HepG2 (cell line): ENCODE results near the gene TMEM131. TPM values are rescaled to one million over a fixed set of nuclear protein-coding genes. Genes with fewer than 3 reads are reported as not detected.

Experiments used
- ATAC-seq: fragments of 200-7000 bp; cut with Tn5 transposase; 3 replicates; pipeline ENCODE4 v1.9.1; 2020; ENCODE audit warnings: mild to moderate bottlenecking, moderate library complexity
- BruUV-seq: library from RNA; stranded (reverse); fragments of 400-500 nt; replicated peaks from 2 replicates; lab custom pipeline; 2021; lab: Mats Ljungman, UMichigan
- CTCF ChIA-PET: fragments of 300-600 bp; formaldehyde crosslinking; extraction: SDS; loops from one replicate; lab custom pipeline; 2021; ENCODE audit warnings: low total read pairs, inconsistent platforms, low intra/inter-chr PET ratio; lab: Yijun Ruan, JAX
- POLR2A ChIA-PET: fragments of 350-600 bp; sonication (Branson Sonifier 250); formaldehyde crosslinking; loops from one replicate; lab custom pipeline; 2020; ENCODE audit warnings: antibody characterized with exemption, inconsistent platforms; lab: Yijun Ruan, JAX
- DNase-seq: peaks from one replicate; pipeline ENCODE4 v3.0.0-alpha.2; 2015; ENCODE audit warnings: low spot score
- FAIRE-seq: peaks from 3 replicates; lab custom pipeline; 2011; peaks lifted over from hg19 to GRCh38; lab: Jason Lieb, UNC
- H2AFZ ChIP-seq: one replicate; pipeline ENCODE4 v1.6.1; 2011; ENCODE audit warnings: low read length, inconsistent platforms
- H3K27ac ChIP-seq: fragments of 300-600 bp; 3 replicates; pipeline ENCODE4 v1.8.0; 2011; ENCODE audit warnings: mixed run types, mild to moderate bottlenecking, mixed read lengths, low read length, inconsistent platforms; ENCODE audit not compliant: insufficient read depth; ENCODE audit errors: extremely low read length
- H3K27me3 ChIP-seq, 2 experiments: fragments of 200-600 bp in 1 of 2; 2 replicates in 1 of 2; 3 replicates in 1 of 2; pipeline versions ENCODE4 v1.6.0 to v1.8.0; 2011; ENCODE audit warnings: low read length in 2 of 2, mild to moderate bottlenecking in 2 of 2, moderate library complexity in 2 of 2, inconsistent platforms in 1 of 2; ENCODE audit not compliant: insufficient read depth in 2 of 2, control insufficient read depth in 1 of 2
- H3K36me3 ChIP-seq, 2 experiments: fragments of 200-600 bp in 1 of 2; replicated peaks in 1 of 2; 2 replicates in 1 of 2; 3 replicates in 1 of 2; pipeline versions ENCODE4 v1.5.1 to v1.8.0; 2011; ENCODE audit warnings: low read length in 2 of 2, inconsistent platforms in 1 of 2; ENCODE audit not compliant: insufficient read depth in 2 of 2, control insufficient read depth in 1 of 2
- H3K4me1 ChIP-seq: 2 replicates; pipeline ENCODE4 v1.5.1; 2012; ENCODE audit warnings: low read length, inconsistent platforms; ENCODE audit not compliant: insufficient read depth
- H3K4me2 ChIP-seq: 2 replicates; pipeline ENCODE4 v1.6.0; 2011; ENCODE audit warnings: low read depth, low read length, inconsistent platforms
- H3K4me3 ChIP-seq, 3 experiments: fragments of 200-600 bp in 1 of 3; sonication (generic), shearing (Covaris generic) in 1 of 3; replicated peaks in 1 of 3; 2 replicates each; pipeline ENCODE4 v1.5.1; 2011 to 2016; ENCODE audit warnings: low read length in 3 of 3, inconsistent platforms in 2 of 3, low read depth in 2 of 3, mild to moderate bottlenecking in 2 of 3, control low read depth in 1 of 3, mixed read lengths in 1 of 3; ENCODE audit not compliant: insufficient read depth in 1 of 3
- H3K79me2 ChIP-seq: one replicate; pipeline ENCODE4 v1.6.1; 2011; ENCODE audit warnings: low read length, inconsistent platforms; ENCODE audit not compliant: insufficient read depth
- H3K9ac ChIP-seq: 2 replicates; pipeline ENCODE4 v1.6.0; 2011; ENCODE audit warnings: mild to moderate bottlenecking, low read depth, low read length, inconsistent platforms; ENCODE audit not compliant: insufficient read depth
- H3K9me3 ChIP-seq: 2 replicates; pipeline ENCODE4 v1.5.1; 2012; ENCODE audit warnings: mild to moderate bottlenecking, low read length
- H4K20me1 ChIP-seq: 2 replicates; pipeline ENCODE4 v1.6.0; 2011; ENCODE audit warnings: inconsistent platforms, mild to moderate bottlenecking, low read length, moderate library complexity; ENCODE audit not compliant: insufficient read depth
- ATF7 ChIP-seq, 2 experiments: fragments of 450-650 bp in 1 of 2; sonication (generic) in 1 of 2; formaldehyde crosslinking in 1 of 2; IDR thresholded peaks; 2 replicates each; pipeline versions ENCODE4 v1.4.0 to v1.6.1; 2016 to 2020; ENCODE audit warnings: antibody characterized with exemption in 1 of 2, mild to moderate bottlenecking in 1 of 2, missing genetic modification reagents in 1 of 2
- WGBS: methylation state at CpG from one replicate; pipeline ENCODE4 v1.1.6; 2017; ENCODE audit warnings: low lambda C conversion rate; 5-methylcytosine and 5-hydroxymethylcytosine counted together
- in situ Hi-C: cut with HindIII; loops from 2 replicates; pipeline ENCODE4 v1.10.0; 2017; ENCODE audit warnings: low pct_unique_long_range_greater_than_20kb; ENCODE audit not compliant: extremely low pct_ligation_motif_present
- intact Hi-C: fragments of 100-400 bp; cut with micrococcal nuclease; formaldehyde crosslinking; loops from one replicate; pipeline ENCODE4 v1.10.0; 2022; ENCODE audit not compliant: unreplicated experiment
- polyA plus RNA-seq, 8 experiments: library from polyadenylated mRNA; depleted of rRNA in 3 of 8; stranded (reverse) in 7 of 8; unstranded in 1 of 8; fragments of >200 nt; fragmentation: Illumina TruSeq in 4 of 8; extraction: Trizol in 4 of 8; gene quantifications; 2 replicates each; pipeline versions ENCODE4 v1.2.1 to v1.2.3, GENCODE V29; 2011 to 2016; ENCODE audit warnings: low read depth in 4 of 8, missing spikeins in 1 of 8, mixed read lengths in 1 of 8; ENCODE audit not compliant: insufficient read depth in 1 of 8
- total RNA-seq, 5 experiments: library from RNA; depleted of rRNA; stranded (reverse); fragments of >200 nt; fragmentation: Illumina TruSeq; extraction: Trizol; gene quantifications; 2 replicates each; pipeline ENCODE4 v1.2.3, GENCODE V29; 2016; ENCODE audit warnings: low read depth in 1 of 5
- TF ChIP-seq, protein P1 (sequence below): sonication (generic); formaldehyde crosslinking; IDR thresholded peaks from 2 replicates; pipeline ENCODE4 v1.5.1; 2020; ENCODE audit warnings: mild to moderate bottlenecking, missing genetic modification reagents, borderline replicate concordance
- TF ChIP-seq, protein P2 (sequence below), 2 experiments: sonication (generic) in 1 of 2; formaldehyde crosslinking in 1 of 2; IDR thresholded peaks; 2 replicates each; pipeline versions ENCODE4 v1.6.1 to v1.9.0; 2014 to 2022; ENCODE audit warnings: antibody characterized with exemption in 1 of 2, borderline replicate concordance in 1 of 2, inconsistent platforms in 1 of 2, low read depth in 1 of 2, missing genetic modification reagents in 1 of 2

The TMEM131 gene
- total and polyA plus RNA-seq, 2 of the 13 experiments (the other 11 are each of a cell fraction or from before 2014, with no cell fraction given): 17.9 to 19.5 TPM

DNA sequence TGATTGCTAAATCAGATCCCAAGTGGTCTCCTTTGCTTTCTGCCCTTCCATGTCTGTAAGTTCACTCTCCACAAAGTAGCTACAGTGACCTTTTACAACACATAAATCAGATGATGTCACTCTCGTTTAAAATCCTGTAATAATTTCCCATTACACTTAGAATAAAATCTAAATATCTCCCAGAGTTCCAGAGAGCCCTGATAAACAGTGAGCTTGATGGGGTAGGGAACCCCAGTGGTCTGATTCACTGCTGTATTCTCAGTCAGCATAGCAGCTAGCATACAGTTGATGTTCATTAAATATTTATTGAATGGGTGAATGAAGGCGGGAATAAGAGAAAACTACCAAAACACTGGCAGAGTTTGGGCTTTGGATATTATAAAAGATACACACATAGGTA lies 164.6 kb downstream of the TMEM131 start:
- Histone ChIP-seq H3K4me2 (no peak overlapping the region), H3K4me1 (peaks cover 6% of the 10 kb centered on the region; the same call in 1 of the 2 replicates), H4K20me1 (no peaks in the 10 kb centered on the region), H3K9me3 (no peaks in the 10 kb centered on the region), H2AFZ (no peak overlapping the region), H3K79me2 (no peaks in the 10 kb centered on the region), H3K27me3 (no peaks in the 10 kb centered on the region), H3K4me3 (no peak overlapping the region), H3K9ac (no peak overlapping the region), H3K27ac (no peak overlapping the region)
- DNase-seq (no peak), FAIRE-seq (no peak), ATAC-seq (no peak)
- no TSS peak for BruUV-seq
- WGBS: 99% methylated on average over 2 of the region's 2 CpGs
- intact Hi-C loops: no loop called here
- in situ Hi-C loops: no loop called here
- ChIA-PET CTCF (no interaction called here), POLR2A (no interaction called here)
- TF ChIP-seq, protein P1, sequence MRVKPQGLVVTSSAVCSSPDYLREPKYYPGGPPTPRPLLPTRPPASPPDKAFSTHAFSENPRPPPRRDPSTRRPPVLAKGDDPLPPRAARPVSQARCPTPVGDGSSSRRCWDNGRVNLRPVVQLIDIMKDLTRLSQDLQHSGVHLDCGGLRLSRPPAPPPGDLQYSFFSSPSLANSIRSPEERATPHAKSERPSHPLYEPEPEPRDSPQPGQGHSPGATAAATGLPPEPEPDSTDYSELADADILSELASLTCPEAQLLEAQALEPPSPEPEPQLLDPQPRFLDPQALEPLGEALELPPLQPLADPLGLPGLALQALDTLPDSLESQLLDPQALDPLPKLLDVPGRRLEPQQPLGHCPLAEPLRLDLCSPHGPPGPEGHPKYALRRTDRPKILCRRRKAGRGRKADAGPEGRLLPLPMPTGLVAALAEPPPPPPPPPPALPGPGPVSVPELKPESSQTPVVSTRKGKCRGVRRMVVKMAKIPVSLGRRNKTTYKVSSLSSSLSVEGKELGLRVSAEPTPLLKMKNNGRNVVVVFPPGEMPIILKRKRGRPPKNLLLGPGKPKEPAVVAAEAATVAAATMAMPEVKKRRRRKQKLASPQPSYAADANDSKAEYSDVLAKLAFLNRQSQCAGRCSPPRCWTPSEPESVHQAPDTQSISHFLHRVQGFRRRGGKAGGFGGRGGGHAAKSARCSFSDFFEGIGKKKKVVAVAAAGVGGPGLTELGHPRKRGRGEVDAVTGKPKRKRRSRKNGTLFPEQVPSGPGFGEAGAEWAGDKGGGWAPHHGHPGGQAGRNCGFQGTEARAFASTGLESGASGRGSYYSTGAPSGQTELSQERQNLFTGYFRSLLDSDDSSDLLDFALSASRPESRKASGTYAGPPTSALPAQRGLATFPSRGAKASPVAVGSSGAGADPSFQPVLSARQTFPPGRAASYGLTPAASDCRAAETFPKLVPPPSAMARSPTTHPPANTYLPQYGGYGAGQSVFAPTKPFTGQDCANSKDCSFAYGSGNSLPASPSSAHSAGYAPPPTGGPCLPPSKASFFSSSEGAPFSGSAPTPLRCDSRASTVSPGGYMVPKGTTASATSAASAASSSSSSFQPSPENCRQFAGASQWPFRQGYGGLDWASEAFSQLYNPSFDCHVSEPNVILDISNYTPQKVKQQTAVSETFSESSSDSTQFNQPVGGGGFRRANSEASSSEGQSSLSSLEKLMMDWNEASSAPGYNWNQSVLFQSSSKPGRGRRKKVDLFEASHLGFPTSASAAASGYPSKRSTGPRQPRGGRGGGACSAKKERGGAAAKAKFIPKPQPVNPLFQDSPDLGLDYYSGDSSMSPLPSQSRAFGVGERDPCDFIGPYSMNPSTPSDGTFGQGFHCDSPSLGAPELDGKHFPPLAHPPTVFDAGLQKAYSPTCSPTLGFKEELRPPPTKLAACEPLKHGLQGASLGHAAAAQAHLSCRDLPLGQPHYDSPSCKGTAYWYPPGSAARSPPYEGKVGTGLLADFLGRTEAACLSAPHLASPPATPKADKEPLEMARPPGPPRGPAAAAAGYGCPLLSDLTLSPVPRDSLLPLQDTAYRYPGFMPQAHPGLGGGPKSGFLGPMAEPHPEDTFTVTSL (CRISPR knock-in tag): no peak
- TF ChIP-seq, protein P2, sequence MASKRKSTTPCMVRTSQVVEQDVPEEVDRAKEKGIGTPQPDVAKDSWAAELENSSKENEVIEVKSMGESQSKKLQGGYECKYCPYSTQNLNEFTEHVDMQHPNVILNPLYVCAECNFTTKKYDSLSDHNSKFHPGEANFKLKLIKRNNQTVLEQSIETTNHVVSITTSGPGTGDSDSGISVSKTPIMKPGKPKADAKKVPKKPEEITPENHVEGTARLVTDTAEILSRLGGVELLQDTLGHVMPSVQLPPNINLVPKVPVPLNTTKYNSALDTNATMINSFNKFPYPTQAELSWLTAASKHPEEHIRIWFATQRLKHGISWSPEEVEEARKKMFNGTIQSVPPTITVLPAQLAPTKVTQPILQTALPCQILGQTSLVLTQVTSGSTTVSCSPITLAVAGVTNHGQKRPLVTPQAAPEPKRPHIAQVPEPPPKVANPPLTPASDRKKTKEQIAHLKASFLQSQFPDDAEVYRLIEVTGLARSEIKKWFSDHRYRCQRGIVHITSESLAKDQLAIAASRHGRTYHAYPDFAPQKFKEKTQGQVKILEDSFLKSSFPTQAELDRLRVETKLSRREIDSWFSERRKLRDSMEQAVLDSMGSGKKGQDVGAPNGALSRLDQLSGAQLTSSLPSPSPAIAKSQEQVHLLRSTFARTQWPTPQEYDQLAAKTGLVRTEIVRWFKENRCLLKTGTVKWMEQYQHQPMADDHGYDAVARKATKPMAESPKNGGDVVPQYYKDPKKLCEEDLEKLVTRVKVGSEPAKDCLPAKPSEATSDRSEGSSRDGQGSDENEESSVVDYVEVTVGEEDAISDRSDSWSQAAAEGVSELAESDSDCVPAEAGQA (IDR thresholded peaks at IDR 0.05; ENCODE audit: low read depth): no peak
- TF ChIP-seq, protein P2 (CRISPR knock-in tag; IDR thresholded peaks at IDR 0.05; ENCODE audit: borderline replicate concordance): no peak
- TF ChIP-seq ATF7 (IDR thresholded peaks at IDR 0.05): 0 out of 2 replicates have a peak, but pooled peaks have one; percentile 47
- TF ChIP-seq ATF7 (CRISPR knock-in tag; IDR thresholded peaks at IDR 0.05): no peak
- TF ChIP-seq, all 625 proteins: peak for 1
- H3K36me3 ChIP-seq: peaks cover 4 to 32% of the 10 kb centered on the region in 2 experiments
